Activated naive CD4-positive, alpha-beta T cell treated with Interleukin-2 at 50 U/mL for 16 hours (primary cell): ENCODE measurements around the gene COL5A2.

Experiments used
- DNase-seq: peaks from one replicate; pipeline ENCODE4 v3.0.0-alpha.2; 2020

Gene COL5A2

DNA sequence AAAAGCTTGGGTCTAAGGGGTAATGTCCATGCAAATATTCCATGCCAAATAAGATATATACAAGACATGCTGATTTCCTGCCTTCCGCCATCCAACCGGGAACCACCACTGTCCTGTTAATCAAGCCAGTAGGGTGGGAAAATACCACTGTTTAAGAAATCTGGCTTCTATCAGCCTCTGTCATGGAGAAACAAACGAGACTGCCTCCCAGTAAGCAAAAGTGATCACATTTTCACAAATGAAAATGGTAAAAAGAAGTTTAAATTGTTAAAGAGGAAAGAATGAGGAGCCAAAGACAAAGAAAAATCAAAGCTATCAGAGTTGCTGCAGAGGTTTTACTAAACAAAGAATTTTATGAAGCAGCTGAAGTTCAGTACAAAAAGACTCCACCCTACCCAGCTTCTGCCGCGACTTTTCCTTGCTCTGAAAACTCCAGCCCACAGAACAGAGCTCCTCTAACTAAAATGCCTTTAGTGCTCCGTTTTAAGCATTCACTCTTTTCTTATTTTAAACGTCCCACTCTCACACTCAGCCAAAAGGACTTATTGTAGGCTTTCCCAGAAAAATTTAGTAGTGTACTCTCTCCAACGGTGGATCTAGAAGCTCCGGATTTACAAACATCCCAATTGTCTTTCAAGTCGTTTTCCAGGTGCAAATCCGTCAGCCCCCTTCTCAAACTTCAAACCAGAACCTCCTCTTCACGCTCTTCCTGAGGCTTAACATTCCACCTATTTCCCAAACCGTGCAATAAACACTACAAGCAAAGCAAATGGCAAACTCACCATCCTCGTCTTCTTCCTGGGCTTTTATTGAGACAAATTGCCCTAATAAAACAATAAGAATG lies 613 bp downstream of the COL5A2 start:
- DNase-seq, result no peak

DNA sequence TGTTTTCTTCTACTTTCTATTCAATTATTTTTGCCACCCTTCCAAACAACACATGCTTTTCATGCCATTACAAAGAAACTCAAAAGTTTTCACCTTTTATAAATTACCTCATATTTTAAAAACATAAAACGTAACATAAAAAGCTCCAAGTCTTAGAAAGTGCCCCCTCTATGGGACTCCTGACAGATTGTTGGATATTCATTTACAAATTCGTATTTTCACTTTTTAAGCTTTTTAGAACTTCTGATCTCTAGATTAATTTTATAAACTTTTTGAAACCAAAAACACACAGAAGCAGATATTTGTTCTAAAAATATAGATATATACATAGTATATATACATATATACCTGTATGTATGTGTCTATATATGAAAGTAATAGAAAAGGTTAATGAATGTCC lies 1.5 kb downstream of the COL5A2 start:
- DNase-seq, result no peak

DNA sequence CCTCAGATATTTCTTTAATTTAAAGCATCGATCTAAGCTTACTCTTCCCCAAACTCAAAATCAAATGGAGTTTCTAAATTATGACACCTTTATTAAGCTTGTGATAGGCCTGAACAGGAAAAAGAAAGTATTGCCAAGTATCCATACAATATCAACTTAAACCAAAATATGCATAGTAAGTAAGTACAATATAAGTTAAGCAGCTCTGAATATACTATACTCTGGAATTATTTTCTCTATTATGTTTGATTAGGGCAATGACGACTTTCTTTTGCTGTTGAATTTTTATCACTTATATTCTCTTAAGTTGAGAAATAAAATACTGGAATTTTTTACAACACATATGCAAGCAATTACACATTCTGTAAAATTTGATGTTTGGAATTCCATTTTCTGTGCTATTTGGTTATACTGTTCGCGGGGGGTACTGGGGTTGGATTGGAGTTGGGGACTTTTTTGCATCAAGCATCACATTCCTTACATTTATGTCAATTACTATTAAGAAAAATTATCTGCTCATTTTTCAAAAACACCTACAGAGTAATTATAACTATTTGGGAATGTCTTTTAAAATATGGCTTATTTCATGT lies 2.2 kb downstream of the COL5A2 start:
- no peak for DNase-seq

DNA sequence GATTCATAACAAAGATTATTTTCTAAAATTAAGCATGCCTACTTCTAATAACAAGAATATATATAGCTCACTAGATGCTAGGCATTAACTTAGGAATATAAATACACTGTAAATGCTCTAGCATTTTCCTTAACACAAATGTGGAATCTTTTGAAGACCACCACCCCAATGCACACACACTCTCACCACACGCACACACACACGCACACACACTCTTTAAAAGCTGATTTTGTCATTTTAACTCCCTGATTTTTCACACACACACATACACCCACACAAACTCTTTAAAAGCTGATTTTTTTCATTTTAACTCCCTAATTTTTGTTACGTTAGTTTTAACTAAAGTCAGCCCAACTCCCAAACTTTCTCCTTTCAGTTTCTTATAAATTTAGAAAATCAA lies 3.0 kb downstream of the COL5A2 start:
- no peak for DNase-seq

DNA sequence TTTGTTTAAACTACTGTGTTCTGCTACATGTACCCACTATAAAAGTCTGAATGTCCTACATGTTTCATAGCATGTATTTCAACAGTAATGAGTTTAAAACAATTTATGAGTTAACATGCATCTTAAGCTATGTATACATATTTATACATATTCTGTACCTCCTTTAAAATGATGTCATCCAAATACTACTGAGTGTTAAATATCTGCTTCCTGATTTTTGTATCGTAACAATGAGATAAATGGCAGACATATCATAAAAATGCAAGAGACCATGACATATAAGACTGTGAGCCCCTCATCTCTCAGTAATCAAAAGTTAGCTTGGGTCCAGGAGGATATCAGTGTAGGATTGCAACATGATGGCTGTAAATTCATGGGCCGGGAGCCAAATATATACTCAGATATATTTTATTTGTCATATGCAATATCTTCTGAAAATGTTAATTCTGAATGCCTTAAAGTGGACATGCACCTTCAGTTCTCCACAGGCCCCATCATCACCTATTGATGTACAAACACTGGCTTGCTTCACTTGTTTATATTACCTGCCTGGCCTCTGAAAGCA lies 3.6 kb downstream of the COL5A2 start:
- DNase-seq, result no peak

DNA sequence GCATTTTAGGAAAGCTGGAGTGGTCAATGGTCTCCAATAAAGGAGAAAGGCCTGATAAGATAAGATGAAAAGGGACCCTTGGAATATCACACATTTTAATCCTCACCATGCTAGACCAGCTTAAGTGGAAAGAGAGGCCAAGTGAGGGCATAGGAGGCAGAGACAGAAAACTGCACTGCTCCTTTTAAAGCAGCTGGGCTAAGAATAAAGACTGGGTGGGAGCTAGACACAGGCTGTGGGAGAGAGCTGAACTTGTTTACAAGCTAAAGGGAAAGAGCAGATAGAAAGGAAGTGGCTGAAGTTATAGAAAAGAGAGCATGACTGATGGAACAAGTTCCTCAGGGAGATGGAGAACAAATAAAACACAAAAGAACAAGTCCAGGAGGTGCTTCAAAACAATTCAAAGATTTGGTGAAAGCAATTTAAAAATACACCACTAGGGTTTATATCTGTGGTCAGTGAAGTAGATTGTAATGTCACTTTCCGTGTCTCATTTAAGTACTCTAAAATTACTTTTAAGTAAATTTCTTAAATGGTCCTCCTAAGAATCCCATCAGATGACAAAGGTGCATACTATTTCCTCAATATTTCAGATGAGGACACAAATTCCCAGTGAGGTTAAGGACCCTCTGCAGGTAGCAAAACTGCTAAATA lies 7.5 kb downstream of the COL5A2 start:
- DNase-seq, result no peak

DNA sequence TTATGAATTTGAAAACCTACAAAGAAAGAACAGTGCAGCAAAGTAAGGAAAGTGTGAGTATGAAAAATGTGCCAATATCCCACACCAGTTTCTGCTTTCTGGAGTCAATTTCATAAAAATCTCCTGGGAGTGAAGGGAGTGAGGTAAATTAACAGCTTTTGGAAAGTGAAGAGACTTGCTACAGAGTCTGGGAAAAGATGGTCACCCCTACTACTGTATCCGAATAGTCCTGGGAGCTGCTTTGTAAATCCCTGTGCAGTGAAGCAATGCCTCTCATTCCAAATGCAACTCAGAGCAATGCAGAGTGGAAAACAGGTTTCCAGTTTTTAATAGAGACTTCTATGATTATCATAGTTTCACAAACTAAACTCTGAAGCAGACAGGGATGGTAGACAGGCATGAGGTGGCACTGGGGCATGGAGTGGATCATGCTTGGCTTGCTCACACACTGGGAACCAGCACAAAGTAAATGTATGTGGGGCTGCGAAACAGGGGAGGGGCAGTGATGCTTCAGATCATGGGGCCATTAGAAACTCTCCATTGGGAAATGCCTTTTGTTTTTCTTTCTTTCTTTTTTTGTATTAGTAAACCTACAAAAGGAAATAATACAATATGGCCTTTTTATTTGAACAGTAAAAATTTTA lies 10.6 kb downstream of the COL5A2 start:
- DNase-seq, result no peak

DNA sequence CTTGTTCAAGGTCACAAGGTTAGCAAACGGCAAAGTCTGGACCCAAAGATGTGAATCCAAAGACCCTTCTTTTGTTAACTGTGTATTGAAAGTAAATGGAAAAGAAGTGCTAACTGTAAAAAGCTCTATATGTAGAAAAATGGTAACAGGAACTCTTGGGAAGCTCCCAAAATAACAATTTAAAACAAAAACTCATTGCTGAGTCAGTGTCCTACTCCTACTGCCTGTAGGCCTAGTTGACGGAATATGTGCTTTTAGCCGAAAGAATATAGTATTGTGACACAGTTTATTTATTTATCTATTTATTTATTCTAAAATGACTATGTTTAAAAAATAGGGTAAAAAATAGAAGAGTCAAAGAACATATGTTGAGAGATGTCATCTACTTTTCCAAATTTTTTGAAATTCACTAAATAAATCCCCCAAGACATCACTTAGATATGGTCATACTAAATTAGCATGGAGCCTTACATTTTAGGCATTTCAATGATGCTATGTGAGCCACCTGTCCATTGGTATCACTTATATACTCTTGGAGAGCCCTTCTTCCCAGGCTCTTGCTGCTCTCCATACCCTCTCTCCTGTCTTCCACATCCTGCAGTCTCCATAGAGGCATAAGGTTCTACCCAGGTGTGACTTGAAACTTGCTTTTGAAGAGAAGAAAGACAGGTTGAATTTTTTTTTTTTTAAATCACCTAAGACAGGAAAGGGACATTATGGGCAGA lies 13.7 kb downstream of the COL5A2 start:
- DNase-seq, result no peak

DNA sequence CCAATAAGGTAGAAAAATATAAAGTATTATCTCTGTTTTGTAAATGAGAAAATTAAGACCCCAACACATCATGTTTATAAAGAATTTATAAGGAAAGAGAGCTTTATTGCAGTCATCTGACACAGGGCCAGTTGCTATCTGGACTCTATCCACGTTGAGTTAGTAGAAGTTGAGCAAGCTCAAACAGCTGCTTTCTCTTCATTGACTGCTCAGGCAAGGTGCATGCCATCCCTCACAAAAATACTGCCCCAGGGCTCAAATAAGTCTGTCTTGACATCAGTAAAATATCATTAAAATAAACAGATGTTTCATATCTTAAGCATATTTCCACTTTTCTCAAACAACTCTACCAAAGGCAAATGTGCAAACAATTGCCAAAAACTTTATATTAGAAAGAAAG lies 14.8 kb downstream of the COL5A2 start:
- DNase-seq, result no peak

DNA sequence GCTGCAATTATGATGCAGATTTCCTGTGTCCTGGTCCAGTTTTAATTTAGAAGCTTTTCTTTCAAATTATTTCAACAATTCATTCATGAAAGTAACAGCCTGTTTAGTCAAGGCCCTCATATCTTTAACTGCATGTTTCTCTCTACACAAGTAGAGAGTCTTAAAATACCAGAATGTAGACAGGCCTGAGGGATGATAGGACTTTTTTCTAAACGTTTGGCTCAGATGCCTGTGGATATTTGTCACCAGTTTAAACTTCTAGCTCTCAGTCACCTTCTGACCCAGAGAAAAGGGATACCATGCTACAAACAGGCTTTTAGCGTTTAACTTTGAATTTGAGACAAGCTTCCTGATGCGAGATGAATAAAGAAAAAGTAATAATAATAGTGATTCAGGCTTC lies 15.7 kb downstream of the COL5A2 start:
- DNase-seq, result no peak

DNA sequence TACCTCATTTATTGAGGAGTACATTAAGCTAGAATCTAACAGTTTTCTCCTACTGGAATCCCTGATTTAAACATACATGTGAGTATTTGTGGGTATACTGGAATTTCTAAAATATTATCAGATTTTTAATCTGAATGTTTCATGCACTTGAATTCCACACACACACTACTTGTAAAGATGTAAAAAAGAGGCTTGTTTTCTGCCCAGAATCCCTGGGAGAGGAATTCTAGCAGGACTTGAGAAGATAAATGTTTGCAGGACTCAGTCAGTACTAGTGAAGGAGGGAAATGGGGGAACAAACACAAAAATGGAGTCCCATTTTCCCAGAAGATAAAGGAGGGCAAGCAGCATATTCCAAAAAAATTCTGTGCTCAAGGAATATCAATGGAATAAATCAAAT lies 17.0 kb downstream of the COL5A2 start:
- no peak for DNase-seq

DNA sequence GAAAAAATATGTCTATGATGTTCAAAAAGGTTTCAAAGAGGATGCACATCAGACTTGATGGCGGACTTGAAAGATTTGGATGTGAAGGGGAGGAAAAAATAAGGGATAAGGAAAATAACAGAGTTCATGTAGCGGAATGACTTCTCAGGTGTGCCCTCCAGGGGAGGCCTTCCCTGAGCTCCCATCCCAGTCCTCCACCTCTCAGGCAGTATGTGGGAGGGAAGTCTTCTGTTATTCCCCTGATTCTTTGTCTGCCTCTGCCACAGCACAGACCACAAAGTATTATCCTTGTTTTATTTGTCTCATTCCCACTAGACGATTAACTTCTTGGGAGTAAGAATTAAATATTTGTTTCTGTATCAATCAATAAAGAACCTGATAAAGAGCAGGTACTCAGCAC lies 17.7 kb downstream of the COL5A2 start:
- DNase-seq, result no peak

DNA sequence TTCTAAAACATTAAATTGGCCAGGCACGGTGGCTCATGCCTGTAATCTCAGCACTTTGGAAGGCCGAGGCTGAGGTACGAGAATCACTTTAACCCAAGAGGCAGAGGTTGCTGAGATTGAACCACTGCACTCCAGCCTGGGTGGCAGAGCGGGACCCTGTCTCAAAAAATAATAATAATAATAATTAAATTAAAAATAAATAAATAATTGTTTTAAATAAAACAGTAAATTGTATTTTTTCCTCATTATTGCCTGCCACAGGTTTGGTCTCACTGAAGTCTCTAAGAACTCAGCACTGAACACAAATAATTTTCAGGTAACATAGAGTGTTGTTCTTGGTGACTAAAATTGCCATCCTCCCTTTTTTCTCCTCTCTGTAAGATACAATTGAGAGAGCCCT lies 19.8 kb downstream of the COL5A2 start:
- DNase-seq, result no peak

DNA sequence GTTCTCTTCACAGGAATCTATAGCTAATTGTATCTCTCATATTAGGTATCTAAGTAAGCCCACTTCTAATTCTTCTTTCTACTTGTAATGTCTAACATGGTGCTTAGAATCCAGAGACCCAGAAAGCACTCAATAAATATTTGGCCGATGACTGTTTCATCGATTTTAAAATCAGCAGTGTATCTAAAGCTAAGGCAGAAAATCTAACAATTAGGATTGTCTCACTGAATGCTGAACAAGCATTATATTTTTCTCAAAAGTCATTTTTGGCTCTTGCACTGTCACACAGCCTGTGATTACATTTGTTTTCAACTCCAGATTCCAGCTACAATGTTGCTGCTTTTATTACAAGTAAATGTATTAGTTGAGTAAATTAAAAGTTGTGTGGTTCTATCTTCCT lies 20.3 kb downstream of the COL5A2 start:
- DNase-seq, result no peak

DNA sequence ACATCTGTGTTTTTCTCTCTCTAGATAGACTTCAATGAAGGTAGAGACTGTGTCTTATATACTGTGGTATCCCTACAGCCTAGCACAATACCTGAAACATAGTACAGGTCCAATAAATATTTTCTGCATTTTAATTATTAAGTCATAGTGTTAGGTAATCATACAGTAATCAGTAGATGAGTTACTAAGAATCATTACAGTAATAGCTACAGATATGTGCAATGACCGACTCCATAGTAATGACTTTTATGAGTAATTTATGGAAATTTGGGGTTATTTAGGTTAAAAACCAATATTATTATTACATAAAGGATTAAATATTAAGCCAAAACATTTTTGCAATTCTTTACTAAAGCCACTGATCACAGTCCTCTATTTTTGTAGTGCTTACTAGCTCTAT lies 21.6 kb downstream of the COL5A2 start:
- DNase-seq, result no peak

DNA sequence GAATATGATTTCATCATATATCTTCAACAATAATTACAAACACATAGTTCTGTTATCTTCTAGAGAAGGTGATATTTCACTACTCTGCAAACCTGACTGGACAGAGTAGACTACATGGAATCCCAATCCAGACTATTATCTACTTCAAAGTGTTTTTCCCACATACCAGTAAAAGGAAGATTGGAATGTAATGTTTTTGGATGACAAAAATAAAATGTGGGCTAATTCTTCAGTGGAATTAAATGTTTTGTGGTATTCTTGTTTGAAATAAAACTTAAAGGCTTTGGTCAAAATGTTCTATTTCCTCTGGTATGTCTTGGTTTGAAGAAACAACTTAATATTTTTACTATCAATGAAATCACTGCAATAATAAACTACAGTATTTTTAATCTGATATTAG lies 22.1 kb downstream of the COL5A2 start:
- no peak for DNase-seq

DNA sequence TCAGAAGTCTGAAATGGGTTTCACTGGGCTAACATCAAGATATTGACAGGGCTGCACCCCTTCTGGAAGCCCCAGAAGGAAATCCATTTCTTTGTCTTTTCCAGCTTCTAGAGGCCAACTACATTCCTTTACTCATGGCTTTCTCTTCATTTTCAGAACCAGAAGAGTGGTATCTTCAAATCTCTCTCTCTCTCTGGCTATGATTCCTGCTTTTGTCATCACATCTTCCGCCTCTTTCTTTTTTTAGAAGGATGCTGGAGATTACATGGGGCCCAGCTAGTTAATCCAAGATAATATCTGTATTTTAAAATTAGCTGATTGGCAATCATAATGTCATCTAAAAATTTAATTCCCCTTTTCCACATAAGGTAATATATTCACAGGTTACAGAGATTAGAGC lies 23.8 kb downstream of the COL5A2 start:
- DNase-seq, result no peak

DNA sequence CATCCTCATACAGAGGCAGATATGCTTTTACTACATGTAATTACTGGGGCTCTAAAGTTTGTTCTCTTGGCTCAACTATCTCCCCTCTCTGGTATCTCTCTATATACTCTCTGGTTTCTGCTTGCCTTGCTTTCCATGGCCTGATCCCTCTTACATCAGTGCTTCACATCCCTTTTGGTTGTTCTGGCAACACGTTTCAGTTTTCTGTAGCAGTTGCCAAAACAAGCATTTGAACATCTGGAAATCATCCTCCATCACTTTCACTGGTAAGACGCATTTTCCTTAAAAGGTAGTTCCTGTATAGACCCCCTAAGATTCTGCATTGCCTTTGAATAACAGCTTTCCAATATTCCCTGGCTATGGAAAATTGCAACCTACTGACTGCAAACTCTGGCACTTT lies 25.9 kb downstream of the COL5A2 start:
- DNase-seq, result no peak

DNA sequence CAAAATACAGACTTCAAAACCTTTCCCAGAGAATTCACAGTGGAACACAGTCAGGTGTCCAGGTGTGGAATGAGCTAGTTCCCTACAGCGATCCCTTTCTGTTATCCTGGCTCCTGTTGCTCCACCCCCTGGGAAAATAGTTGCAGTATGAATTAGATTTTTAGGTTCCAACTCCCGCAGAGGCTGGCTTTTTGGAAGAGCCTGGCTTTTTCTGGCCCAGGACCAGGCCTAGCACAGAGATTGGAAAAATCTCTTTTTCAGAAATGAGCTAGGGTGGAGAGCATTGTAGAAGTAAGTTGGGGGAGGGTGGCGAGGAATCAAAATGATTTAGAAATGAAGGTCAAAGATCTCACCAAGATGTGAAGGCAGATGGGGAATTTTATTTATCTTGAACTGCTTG lies 27.1 kb downstream of the COL5A2 start:
- no peak for DNase-seq

DNA sequence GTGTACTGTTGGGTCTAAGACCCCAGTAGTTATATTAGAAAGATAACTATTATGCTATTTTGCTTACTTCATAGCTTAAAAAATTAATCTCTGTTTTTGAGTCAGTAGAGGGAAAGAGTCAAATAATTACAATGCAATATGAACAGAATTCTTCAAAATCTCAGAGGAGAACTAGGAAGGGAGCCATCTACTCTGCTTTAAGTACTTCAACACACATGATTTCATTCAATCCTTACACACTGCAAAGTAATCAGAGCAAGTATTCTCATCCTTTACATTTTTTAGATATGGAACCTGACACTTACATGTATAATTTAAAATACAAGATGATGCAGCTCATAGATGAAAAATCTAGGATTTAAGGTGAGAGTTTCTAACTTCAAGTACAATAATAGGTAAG lies 27.7 kb downstream of the COL5A2 start:
- no peak for DNase-seq

DNA sequence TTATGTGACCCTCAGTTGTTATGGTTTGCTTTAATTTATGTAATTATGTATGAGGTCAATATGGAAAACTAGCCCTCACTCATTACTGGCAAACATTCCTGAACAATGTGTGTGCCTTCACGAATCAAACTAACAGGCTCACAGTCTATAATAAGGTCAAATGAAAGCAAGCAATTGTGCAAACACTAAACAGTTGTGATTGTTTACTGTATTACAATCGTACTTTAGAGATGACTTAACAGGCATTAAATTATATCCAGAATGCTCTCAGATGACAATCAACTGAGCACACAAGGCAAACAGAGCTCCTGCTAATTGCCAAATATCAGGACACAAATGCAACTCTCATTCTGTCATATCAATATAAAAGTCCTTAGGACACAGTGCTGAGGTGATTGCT lies 29.5 kb downstream of the COL5A2 start:
- no peak for DNase-seq

DNA sequence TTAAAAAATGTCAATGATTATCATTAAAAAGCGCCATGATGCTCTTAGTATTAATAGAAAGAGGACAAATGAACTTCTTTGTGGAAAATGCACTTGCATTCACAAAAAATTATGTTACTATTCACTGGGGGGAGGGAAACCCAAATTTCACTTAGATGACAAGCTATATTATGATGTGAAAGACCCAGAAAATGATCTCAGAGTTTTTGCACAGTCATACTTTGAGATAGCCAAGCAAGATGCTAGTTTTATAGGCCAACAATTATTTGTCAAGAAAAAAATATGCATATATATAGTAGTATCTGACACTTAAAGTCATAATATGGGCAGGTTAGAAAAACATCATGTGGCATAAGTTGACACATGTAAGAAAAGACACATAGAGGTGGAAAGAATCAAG lies 31.6 kb downstream of the COL5A2 start:
- DNase-seq, result no peak

DNA sequence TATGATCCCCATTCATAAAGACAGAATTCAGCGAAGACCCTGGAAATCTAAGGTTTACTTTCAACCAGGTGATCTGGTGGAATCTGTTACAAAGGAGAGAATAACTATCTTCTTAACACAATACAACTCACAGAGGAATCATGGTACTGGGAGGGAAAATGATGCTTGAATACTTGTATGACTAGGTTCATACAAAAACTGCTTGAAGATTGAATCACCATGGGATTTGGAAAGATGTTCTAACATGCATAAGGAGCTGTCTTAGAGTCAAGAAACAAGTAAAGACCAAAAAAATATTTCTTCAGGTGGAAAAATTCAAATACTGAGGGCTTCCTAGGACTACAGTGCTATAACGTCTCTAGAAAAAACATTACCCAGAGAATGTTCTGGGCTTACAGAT lies 32.2 kb downstream of the COL5A2 start:
- DNase-seq, result no peak
